H7 (cell line): ENCODE measurements around the gene COX7A2L. TPM values are rescaled to one million over a fixed set of nuclear protein-coding genes. Genes with fewer than 3 reads are reported as not detected.

Source experiments
- DNase-seq: peaks from one replicate; pipeline ENCODE4 v3.0.0; 2012
- H3K27me3 ChIP-seq: 2 replicates; pipeline ENCODE4 v1.6.0; 2011; ENCODE audit warnings: mild to moderate bottlenecking, low read length; ENCODE audit not compliant: control insufficient read depth, insufficient read depth
- H3K36me3 ChIP-seq: replicated peaks from 2 replicates; pipeline ENCODE4 v1.5.1; 2011; ENCODE audit warnings: low read length; ENCODE audit not compliant: control insufficient read depth, insufficient read depth
- H3K4me3 ChIP-seq: 2 replicates; pipeline ENCODE4 v1.5.1; 2011; ENCODE audit warnings: low read depth, mild to moderate bottlenecking, control low read depth, low read length, moderate library complexity; ENCODE audit not compliant: insufficient read depth
- total RNA-seq: library from RNA; depleted of rRNA; stranded (reverse); fragments of >200 nt; shearing (Covaris generic); gene quantifications from 2 replicates; pipeline ENCODE4 v1.2.3, GENCODE V29; 2014

The COX7A2L gene
- total RNA-seq, 1 experiment from 2014 or later, result 154 TPM

GRCh38 chr2:42325609-42326008 is 35.4 kb downstream of the COX7A2L start:
- peaks cover 13% of the 10 kb centered on the region for H3K36me3 ChIP-seq
- H3K27me3 ChIP-seq, result no peaks in the 10 kb centered on the region
- H3K4me3 ChIP-seq, result no peak overlapping the region
- DNase-seq, result no peak

- no peak for DNase-seq
- no peaks in the 10 kb centered on the region for H3K27me3 ChIP-seq
- H3K36me3 ChIP-seq, result peaks cover 13% of the 10 kb centered on the region
These were observed 36.1 kb downstream of the COX7A2L start for GRCh38 chr2:42324949-42325348.

GRCh38 chr2:42324244-42324643 is 36.8 kb downstream of the COX7A2L start:
- DNase-seq, result no peak
- Histone ChIP-seq H3K4me3 (no peak overlapping the region), H3K36me3 (peaks cover 10% of the 10 kb centered on the region), H3K27me3 (no peaks in the 10 kb centered on the region)

More at GRCh38 chr2:42324949-42325348, 36.1 kb downstream of the COX7A2L start:
- H3K4me3 ChIP-seq, result no peak overlapping the region

GRCh38 chr2:42321452-42322064 is 39.5 kb downstream of the COX7A2L start:
- Histone ChIP-seq H3K4me3 (no peak overlapping the region), H3K27me3 (no peaks in the 10 kb centered on the region), H3K36me3 (peaks cover 10% of the 10 kb centered on the region)
- DNase-seq, result no peak

- H3K4me3 ChIP-seq, result no peak overlapping the region
- no peak for DNase-seq
- H3K27me3 ChIP-seq, result no peaks in the 10 kb centered on the region
- H3K36me3 ChIP-seq, result peaks cover 10% of the 10 kb centered on the region
These were observed 41.8 kb downstream of the COX7A2L start for GRCh38 chr2:42319265-42319664.

GRCh38 chr2:42317945-42318344 is 43.1 kb downstream of the COX7A2L start:
- Histone ChIP-seq H3K4me3 (no peak overlapping the region), H3K36me3 (peaks cover 10% of the 10 kb centered on the region), H3K27me3 (no peaks in the 10 kb centered on the region)
- no peak for DNase-seq

GRCh38 chr2:42317486-42317885 is 43.5 kb downstream of the COX7A2L start:
- H3K36me3 ChIP-seq, result peaks cover 10% of the 10 kb centered on the region
- no peak for DNase-seq
- H3K27me3 ChIP-seq, result no peaks in the 10 kb centered on the region
- no peak overlapping the region for H3K4me3 ChIP-seq

- no peaks in the 10 kb centered on the region for H3K27me3 ChIP-seq
- no peak for DNase-seq
- H3K4me3 ChIP-seq, result no peak overlapping the region
- peaks cover 10% of the 10 kb centered on the region for H3K36me3 ChIP-seq
These were observed 44.1 kb downstream of the COX7A2L start for GRCh38 chr2:42316910-42317309.

- Histone ChIP-seq H3K4me3 (no peak overlapping the region), H3K27me3 (no peaks in the 10 kb centered on the region), H3K36me3 (peaks cover 9% of the 10 kb centered on the region)
- no peak for DNase-seq
These were observed 45.1 kb downstream of the COX7A2L start for GRCh38 chr2:42315844-42316470.

GRCh38 chr2:42314892-42315468 is 46.0 kb downstream of the COX7A2L start:
- Histone ChIP-seq H3K36me3 (peaks cover 7% of the 10 kb centered on the region), H3K27me3 (no peaks in the 10 kb centered on the region), H3K4me3 (no peak overlapping the region)
- no peak for DNase-seq

- Histone ChIP-seq H3K36me3 (peaks cover 3% of the 10 kb centered on the region; the same call in 1 of the 2 replicates), H3K27me3 (no peaks in the 10 kb centered on the region), H3K4me3 (no peak overlapping the region)
- DNase-seq, result no peak
These were observed 48.9 kb downstream of the COX7A2L start for GRCh38 chr2:42312106-42312505.

- Histone ChIP-seq H3K4me3 (no peak overlapping the region), H3K36me3 (no peaks in the 10 kb centered on the region), H3K27me3 (no peaks in the 10 kb centered on the region)
- DNase-seq, result no peak
These were observed 51.0 kb downstream of the COX7A2L start for GRCh38 chr2:42310007-42310515.

- DNase-seq, result no peak
- no peaks in the 10 kb centered on the region for H3K27me3 ChIP-seq
- no peaks in the 10 kb centered on the region; the same call in 1 of the 2 replicates for H3K36me3 ChIP-seq
- H3K4me3 ChIP-seq, result no peak overlapping the region
These were observed 51.7 kb downstream of the COX7A2L start for GRCh38 chr2:42309366-42309765.

GRCh38 chr2:42307180-42307579 is 53.8 kb downstream of the COX7A2L start:
- Histone ChIP-seq H3K36me3 (peaks cover 5% of the 10 kb centered on the region), H3K4me3 (no peak overlapping the region)
- no peak for DNase-seq

GRCh38 chr2:42304059-42304713 is 56.8 kb downstream of the COX7A2L start:
- Histone ChIP-seq H3K4me3 (no peak overlapping the region), H3K36me3 (peaks cover 7% of the 10 kb centered on the region), H3K27me3 (no peaks in the 10 kb centered on the region)
- no peak for DNase-seq

More at GRCh38 chr2:42307180-42307579, 53.8 kb downstream of the COX7A2L start:
- no peaks in the 10 kb centered on the region for H3K27me3 ChIP-seq
